ENCODE measurements around the gene GAST. TPM values are rescaled to one million over a fixed set of nuclear protein-coding genes. Genes with fewer than 3 reads are reported as not detected.

The GAST gene
- total and polyA plus RNA-seq, 2 of the 13 experiments (the other 11 are each of a cell fraction or from before 2014, with no cell fraction given), result 0.32 to 0.42 TPM

GRCh38 chr17:41734139-41734948, 22.2 kb downstream of the GAST start, which contains the start of gene HAP1 (continued):
- peak; percentile 59 for TF ChIP-seq ZNF883 (CRISPR knock-in tag; IDR thresholded peaks at IDR 0.05; ENCODE audit: not compliant biosample characterization)
- TF ChIP-seq CEBPZ (IDR thresholded peaks at IDR 0.05; ENCODE audit: low read length), result no peak
- TF ChIP-seq HOXD1 (CRISPR knock-in tag; IDR thresholded peaks at IDR 0.05), result no peak
- no peak for TF ChIP-seq ZBTB14 (CRISPR knock-in tag; IDR thresholded peaks at IDR 0.05)
- no peak for TF ChIP-seq SOX5 (CRISPR knock-in tag; IDR thresholded peaks at IDR 0.05; ENCODE audit: borderline replicate concordance)
- TF ChIP-seq ZNF724P (CRISPR knock-in tag; IDR thresholded peaks at IDR 0.05; ENCODE audit: borderline replicate concordance), result peak; percentile 74; the same call in 1 of the 2 replicates
- TF ChIP-seq KLF11 (CRISPR knock-in tag; IDR thresholded peaks at IDR 0.05), result no peak
- peak; percentile 66; the same call in 1 of the 2 replicates for TF ChIP-seq SAFB2 (CRISPR knock-in tag; IDR thresholded peaks at IDR 0.05; ENCODE audit: borderline replicate concordance, low read depth)
- TF ChIP-seq ZKSCAN5 (CRISPR knock-in tag; IDR thresholded peaks at IDR 0.05), result no peak
- TF ChIP-seq ZNF281 (CRISPR knock-in tag; IDR thresholded peaks at IDR 0.05; ENCODE audit: borderline replicate concordance), result no peak
- TF ChIP-seq HOXA5 (CRISPR knock-in tag; IDR thresholded peaks at IDR 0.05), result peak; percentile 26; the same call in 1 of the 2 replicates
- TF ChIP-seq ZNF224 (CRISPR knock-in tag; IDR thresholded peaks at IDR 0.05), result peak; percentile 14; the same call in 1 of the 2 replicates
- peak; percentile 51; the same call in 1 of the 2 replicates for TF ChIP-seq ZNF768 (CRISPR knock-in tag; IDR thresholded peaks at IDR 0.05)
- TF ChIP-seq ZNF136 (CRISPR knock-in tag; IDR thresholded peaks at IDR 0.05; ENCODE audit: low read depth), result no peak
- no peak for TF ChIP-seq PAWR (CRISPR knock-in tag; IDR thresholded peaks at IDR 0.05; ENCODE audit: borderline replicate concordance)
- no peak for TF ChIP-seq ELF1 (CRISPR knock-in tag; IDR thresholded peaks at IDR 0.05)
- no peak for TF ChIP-seq SOX13 (IDR thresholded peaks at IDR 0.05)
- TF ChIP-seq SOX13 (CRISPR knock-in tag; conservative IDR thresholded peaks at IDR 0.05 in 1 of 2, IDR thresholded peaks at IDR 0.05 in 1 of 2), result peak in 1 of 2 experiments; percentile 19; a peak in 1 of 4 replicates

All from HepG2 (cell line).